Neuronal stem cell (in vitro differentiated cells): Measurements from ENCODE around the gene GRM4.

Source experiments
- DNase-seq: peaks from one replicate; pipeline ENCODE4 v3.0.0-alpha.2; 2013; ENCODE audit warnings: low spot score
- H2AFZ ChIP-seq: one replicate; pipeline ENCODE4 v1.6.1; 2013; ENCODE audit warnings: mild to moderate bottlenecking, low read length, inconsistent platforms
- H2AK5ac ChIP-seq: 2 replicates; pipeline ENCODE4 v1.6.1; 2013; ENCODE audit warnings: low read depth, mild to moderate bottlenecking, inconsistent platforms, low read length, moderate library complexity, mixed read lengths
- H2BK120ac ChIP-seq: 2 replicates; pipeline ENCODE4 v1.6.1; 2013; ENCODE audit warnings: low read depth, mild to moderate bottlenecking, inconsistent platforms, low read length, moderate library complexity, mixed read lengths
- H2BK12ac ChIP-seq: one replicate; pipeline ENCODE4 v1.6.1; 2013; ENCODE audit warnings: low read length, inconsistent platforms
- H2BK15ac ChIP-seq: 2 replicates; pipeline ENCODE4 v1.6.1; 2013; ENCODE audit warnings: mild to moderate bottlenecking, low read length, inconsistent platforms, mixed read lengths
- H2BK5ac ChIP-seq: one replicate; pipeline ENCODE4 v1.6.1; 2013; ENCODE audit warnings: inconsistent platforms, mild to moderate bottlenecking, low read length, moderate library complexity
- H3K14ac ChIP-seq: one replicate; pipeline ENCODE4 v1.6.1; 2013; ENCODE audit warnings: low read length, inconsistent platforms
- H3K18ac ChIP-seq: 2 replicates; pipeline ENCODE4 v1.6.1; 2013; ENCODE audit warnings: low read length, inconsistent platforms
- H3K23ac ChIP-seq: 2 replicates; pipeline ENCODE4 v1.6.1; 2013; ENCODE audit warnings: low read depth, mild to moderate bottlenecking, mixed read lengths, low read length, inconsistent platforms; ENCODE audit not compliant: poor library complexity
- H3K27ac ChIP-seq: replicated peaks from 3 replicates; pipeline ENCODE4 v1.5.1; 2013; ENCODE audit warnings: low read length, inconsistent platforms
- H3K27me3 ChIP-seq, 3 experiments: 2 replicates each; pipeline ENCODE4 v1.6.1; 2013; ENCODE audit warnings: low read length in 3 of 3, mild to moderate bottlenecking in 2 of 3, inconsistent platforms in 1 of 3, low read depth in 1 of 3, mixed read lengths in 1 of 3, moderate library complexity in 1 of 3; ENCODE audit not compliant: control insufficient read depth in 3 of 3, insufficient read depth in 3 of 3
- H3K36me3 ChIP-seq, 2 donors: replicated peaks in 1 of 2; 2 replicates each; pipeline ENCODE4 v1.6.1; 2013; ENCODE audit warnings: low read length in 2 of 2; ENCODE audit not compliant: control insufficient read depth in 2 of 2, insufficient read depth in 2 of 2
- H3K4ac ChIP-seq: 2 replicates; pipeline ENCODE4 v1.6.1; 2013; ENCODE audit warnings: inconsistent platforms, mild to moderate bottlenecking, low read length, moderate library complexity
- H3K4me1 ChIP-seq, 2 donors: 1 replicate in 1 of 2; 2 replicates in 1 of 2; pipeline ENCODE4 v1.6.1; 2013; ENCODE audit warnings: low read length in 2 of 2, low read depth in 1 of 2; ENCODE audit not compliant: control insufficient read depth in 2 of 2, insufficient read depth in 1 of 2
- H3K4me2 ChIP-seq: one replicate; pipeline ENCODE4 v1.6.1; 2013; ENCODE audit warnings: mild to moderate bottlenecking, low read length, inconsistent platforms; ENCODE audit not compliant: insufficient read depth, poor library complexity, severe bottlenecking
- H3K4me3 ChIP-seq, 2 donors: 2 replicates each; pipeline ENCODE4 v1.5.1; 2013; ENCODE audit warnings: low read length in 2 of 2, mild to moderate bottlenecking in 2 of 2, inconsistent platforms in 1 of 2, moderate library complexity in 1 of 2
- H3K79me1 ChIP-seq: one replicate; pipeline ENCODE4 v1.6.1; 2013; ENCODE audit warnings: low read depth, mild to moderate bottlenecking, inconsistent platforms, low read length, moderate library complexity
- H3K9ac ChIP-seq: one replicate; pipeline ENCODE4 v1.6.1; 2013; ENCODE audit warnings: mild to moderate bottlenecking, low read depth, low read length, inconsistent platforms; ENCODE audit not compliant: poor library complexity
- H3K9me3 ChIP-seq, 2 donors: replicated peaks in 1 of 2; 2 replicates each; pipeline versions ENCODE3 to v1.6.1; 2013; ENCODE audit warnings: low read length in 2 of 2, mild to moderate bottlenecking in 2 of 2, inconsistent platforms in 1 of 2, low read depth in 1 of 2, mixed read lengths in 1 of 2, moderate library complexity in 1 of 2; ENCODE audit not compliant: control insufficient read depth in 2 of 2, insufficient read depth in 1 of 2
- H4K8ac ChIP-seq: one replicate; pipeline ENCODE4 v1.6.1; 2013; ENCODE audit warnings: low read depth, mild to moderate bottlenecking, inconsistent platforms, low read length, moderate library complexity
- H4K91ac ChIP-seq: one replicate; pipeline ENCODE4 v1.6.1; 2013; ENCODE audit warnings: low read length, low read depth, mild to moderate bottlenecking, inconsistent platforms; ENCODE audit not compliant: poor library complexity
- WGBS, 2 donors: extraction: QIAGEN DNeasy Blood & Tissue Kit; methylation state at CpG; one replicate each; pipeline ENCODE4 v1.1.7; 2013; ENCODE audit warnings: missing lambda C conversion rate in 2 of 2, mixed read lengths in 1 of 2; ENCODE audit not compliant: insufficient read length in 2 of 2, insufficient replicate concordance in 1 of 2; ENCODE audit errors: extremely low coverage in 2 of 2; 5-methylcytosine and 5-hydroxymethylcytosine counted together
- small RNA-seq: library from polyadenylated mRNA; stranded (forward); fragments of <200 nt; extraction: miRNeasy Mini kit (QIAGEN cat#:217004); gene quantifications from one replicate; pipeline ENCODE3, GENCODE V24; 2013; ENCODE audit not compliant: insufficient read depth

GRM4 gene

GRCh38 chr6:33974471-33974870 is 171.4 kb downstream of the GRM4 start:
- H3K9me3 ChIP-seq, result peaks cover 0 to 2% of the 10 kb centered on the region in 2 donors
- no peak overlapping the region for H3K14ac ChIP-seq
- no peaks in the 10 kb centered on the region for H3K36me3 ChIP-seq
- H4K91ac ChIP-seq, result no peak overlapping the region
- peak overlapping the region; percentile 48 for H2BK5ac ChIP-seq
- H3K9ac ChIP-seq, result no peak overlapping the region
- H3K4ac ChIP-seq, result no peak overlapping the region
- peaks cover 0 to 2% of the 10 kb centered on the region in 2 donors for H3K4me1 ChIP-seq
- no peaks in the 10 kb centered on the region for H3K79me1 ChIP-seq
- no peak overlapping the region for H3K27ac ChIP-seq
- H2BK15ac ChIP-seq, result no peak overlapping the region
- H4K8ac ChIP-seq, result no peak overlapping the region
- H2AK5ac ChIP-seq, result peak overlapping the region; percentile 78
- H2BK12ac ChIP-seq, result peak overlapping the region; percentile 18
- WGBS, 2 donors, result no CpG with 5 or more reads among the region's 2 CpGs
- H3K23ac ChIP-seq, result peak overlapping the region; percentile 39
- no peak for DNase-seq
- H3K4me2 ChIP-seq, result no peak overlapping the region
- peak overlapping the region; percentile 69 for H3K18ac ChIP-seq
- H2BK120ac ChIP-seq, result no peak overlapping the region
- H2AFZ ChIP-seq, result no peak overlapping the region
- H3K27me3 ChIP-seq, result peaks cover 0 to 14% (median 9%) of the 10 kb centered on the region in 3 experiments
- no peak overlapping the region for H3K4me3 ChIP-seq

- H2BK5ac ChIP-seq, result no peak overlapping the region
- no peak overlapping the region for H3K4ac ChIP-seq
- WGBS, 2 donors, result no CpG with 5 or more reads among the region's 4 CpGs
- H3K4me3 ChIP-seq, result no peak overlapping the region
- no peak overlapping the region for H3K4me2 ChIP-seq
- H4K8ac ChIP-seq, result no peak overlapping the region
- no peak overlapping the region for H2BK120ac ChIP-seq
- H3K9me3 ChIP-seq, result peaks cover 0 to 2% of the 10 kb centered on the region in 2 donors
- H3K18ac ChIP-seq, result no peak overlapping the region
- no peak overlapping the region for H3K14ac ChIP-seq
- no peak overlapping the region for H3K27ac ChIP-seq
- H3K36me3 ChIP-seq, result no peaks in the 10 kb centered on the region
- no peak overlapping the region for H3K23ac ChIP-seq
- H3K4me1 ChIP-seq, result peaks cover 0 to 2% of the 10 kb centered on the region in 2 donors
- H3K79me1 ChIP-seq, result no peaks in the 10 kb centered on the region
- H2BK12ac ChIP-seq, result no peak overlapping the region
- no peak overlapping the region for H3K9ac ChIP-seq
- no peak for DNase-seq
- H3K27me3 ChIP-seq, result peaks cover 0 to 14% (median 9%) of the 10 kb centered on the region in 3 experiments
- no peak overlapping the region for H4K91ac ChIP-seq
- no peak overlapping the region for H2BK15ac ChIP-seq
- no peak overlapping the region for H2AFZ ChIP-seq
- H2AK5ac ChIP-seq, result no peak overlapping the region
These were observed 171.9 kb downstream of the GRM4 start for GRCh38 chr6:33974030-33974429.

- DNase-seq, result no peak
- no peak overlapping the region for H3K18ac ChIP-seq
- peaks cover 0 to 2% of the 10 kb centered on the region in 2 donors for H3K9me3 ChIP-seq
- H4K91ac ChIP-seq, result no peak overlapping the region
- no peaks in the 10 kb centered on the region for H3K36me3 ChIP-seq
- H3K4ac ChIP-seq, result no peak overlapping the region
- H3K27me3 ChIP-seq, result peaks cover 0 to 8% (median 8%) of the 10 kb centered on the region in 3 experiments
- no peak overlapping the region for H2AK5ac ChIP-seq
- H3K23ac ChIP-seq, result no peak overlapping the region
- H2BK120ac ChIP-seq, result no peak overlapping the region
- H3K4me1 ChIP-seq, result peaks cover 0 to 2% of the 10 kb centered on the region in 2 donors
- no peak overlapping the region for H2BK5ac ChIP-seq
- H3K4me3 ChIP-seq, result no peak overlapping the region
- WGBS, 2 donors, result no CpG with 5 or more reads among the region's 4 CpGs
- H3K9ac ChIP-seq, result no peak overlapping the region
- H3K14ac ChIP-seq, result no peak overlapping the region
- H3K79me1 ChIP-seq, result peaks cover under 1% of the 10 kb centered on the region
- no peak overlapping the region for H2AFZ ChIP-seq
- no peak overlapping the region for H3K27ac ChIP-seq
- H4K8ac ChIP-seq, result no peak overlapping the region
- no peak overlapping the region for H3K4me2 ChIP-seq
- no peak overlapping the region for H2BK12ac ChIP-seq
- no peak overlapping the region for H2BK15ac ChIP-seq
These were observed 174.3 kb downstream of the GRM4 start for GRCh38 chr6:33971580-33971979.

Small RNA genes lying within 50 kb of the gene (small RNA-seq; reads per million reads assigned to genes)
- gene MIR1275, result 9.5 reads per million, percentile 54 among the genes with 10 or more reads in this experiment
